Gastrocnemius medialis (tissue), 4 donors: ENCODE measurements around the gene MINDY1. TPM values are rescaled to one million over a fixed set of nuclear protein-coding genes. Genes with fewer than 3 reads are reported as not detected.

Source experiments
- ATAC-seq, 2 donors: fragments of 150-250 bp; one replicate each; pipeline ENCODE4 v1.9.1; 2016
- DNase-seq, 2 donors: peaks; one replicate each; pipeline ENCODE4 v3.0.0-alpha.2; 2019
- H3K27ac ChIP-seq, 4 donors: fragments of 200-600 bp; sonication (generic); 1 replicate in 1 of 4; 2 replicates in 3 of 4; pipeline ENCODE4 v1.5.1; 2016 to 2018; ENCODE audit warnings: mild to moderate bottlenecking in 2 of 4, moderate library complexity in 1 of 4
- H3K27me3 ChIP-seq, 3 donors: fragments of 200-600 bp; sonication (generic) in 2 of 3; 1 replicate in 1 of 3; 2 replicates in 2 of 3; pipeline versions ENCODE4 v1.5.1 to v1.6.0; 2016 to 2019; ENCODE audit warnings: mild to moderate bottlenecking in 1 of 3, moderate library complexity in 1 of 3
- H3K36me3 ChIP-seq, 2 donors: fragments of 200-600 bp; sonication (generic) in 1 of 2; one replicate each; pipeline ENCODE4 v1.5.1; 2017 to 2018
- H3K4me1 ChIP-seq, 2 donors: fragments of 200-600 bp; sonication (generic) in 1 of 2; one replicate each; pipeline ENCODE4 v1.5.1; 2016 to 2017; ENCODE audit warnings: mild to moderate bottlenecking in 2 of 2
- H3K4me3 ChIP-seq, 4 donors: fragments of 200-600 bp; sonication (generic) in 3 of 4; 1 replicate in 1 of 4; 2 replicates in 3 of 4; pipeline ENCODE4 v1.5.1; 2016 to 2019; ENCODE audit warnings: mild to moderate bottlenecking in 2 of 4
- H3K9me3 ChIP-seq, 3 donors: fragments of 200-600 bp; sonication (generic) in 2 of 3; 1 replicate in 1 of 3; 2 replicates in 2 of 3; pipeline ENCODE4 v1.5.1; 2016 to 2019
- CTCF ChIP-seq, 5 experiments: fragments of 450-650 bp in 3 of 5; fragments of 200-600 bp in 2 of 5; sonication (generic) in 2 of 5; IDR thresholded peaks in 4 of 5; conservative IDR thresholded peaks in 1 of 5; 1 replicate in 4 of 5; 2 replicates in 1 of 5; pipeline ENCODE4 v1.5.1; 2016 to 2019; ENCODE audit warnings: antibody characterized with exemption in 5 of 5, mild to moderate bottlenecking in 3 of 5, moderate library complexity in 3 of 5
- POLR2A ChIP-seq, 2 donors: fragments of 450-650 bp; IDR thresholded peaks; one replicate each; pipeline ENCODE4 v1.6.1; 2017; ENCODE audit warnings: antibody characterized with exemption in 2 of 2, mild to moderate bottlenecking in 2 of 2, moderate library complexity in 2 of 2
- in situ Hi-C, 4 donors: fragments of 200-750 bp; cut with MboI; loops; one replicate each; pipeline versions ENCODE4 v1.15.0 to v1.8.0; 2017; ENCODE audit warnings: low sequenced_read_pairs in 4 of 4
- intact Hi-C: fragments of 100-400 bp; cut with DNase I; formaldehyde crosslinking; loops from one replicate; pipeline ENCODE4 v1.15.1; 2023; ENCODE audit warnings: low total_unique reads
- total RNA-seq, 4 donors: library from RNA; depleted of rRNA; stranded (reverse); fragments of >200 nt; gene quantifications; one replicate each; pipeline versions ENCODE4 v1.1.0 to v1.2.3, GENCODE V29; 2016

Gene MINDY1
- total RNA-seq, 4 donors from 2014 or later = 13.4 to 22.8 (median 19.7) TPM

GRCh38 chr1:150985179-150985825 is 21.4 kb downstream of the MINDY1 start:
- Histone ChIP-seq H3K27me3 (no peaks in the 10 kb centered on the region), H3K27ac (no peak overlapping the region), H3K9me3 (no peaks in the 10 kb centered on the region), H3K4me3 (no peak overlapping the region), H3K36me3 (no peaks in the 10 kb centered on the region), H3K4me1 (no peaks in the 10 kb centered on the region)
- intact Hi-C loops = no loop called here
- TF ChIP-seq CTCF (IDR thresholded peaks at IDR 0.05 in 4 of 5, conservative IDR thresholded peaks at IDR 0.05 in 1 of 5) (no peak), POLR2A (IDR thresholded peaks at IDR 0.05) (no peak)
- ATAC-seq (no peak), DNase-seq (no peak)
- in situ Hi-C loops = no loop called here

DNA sequence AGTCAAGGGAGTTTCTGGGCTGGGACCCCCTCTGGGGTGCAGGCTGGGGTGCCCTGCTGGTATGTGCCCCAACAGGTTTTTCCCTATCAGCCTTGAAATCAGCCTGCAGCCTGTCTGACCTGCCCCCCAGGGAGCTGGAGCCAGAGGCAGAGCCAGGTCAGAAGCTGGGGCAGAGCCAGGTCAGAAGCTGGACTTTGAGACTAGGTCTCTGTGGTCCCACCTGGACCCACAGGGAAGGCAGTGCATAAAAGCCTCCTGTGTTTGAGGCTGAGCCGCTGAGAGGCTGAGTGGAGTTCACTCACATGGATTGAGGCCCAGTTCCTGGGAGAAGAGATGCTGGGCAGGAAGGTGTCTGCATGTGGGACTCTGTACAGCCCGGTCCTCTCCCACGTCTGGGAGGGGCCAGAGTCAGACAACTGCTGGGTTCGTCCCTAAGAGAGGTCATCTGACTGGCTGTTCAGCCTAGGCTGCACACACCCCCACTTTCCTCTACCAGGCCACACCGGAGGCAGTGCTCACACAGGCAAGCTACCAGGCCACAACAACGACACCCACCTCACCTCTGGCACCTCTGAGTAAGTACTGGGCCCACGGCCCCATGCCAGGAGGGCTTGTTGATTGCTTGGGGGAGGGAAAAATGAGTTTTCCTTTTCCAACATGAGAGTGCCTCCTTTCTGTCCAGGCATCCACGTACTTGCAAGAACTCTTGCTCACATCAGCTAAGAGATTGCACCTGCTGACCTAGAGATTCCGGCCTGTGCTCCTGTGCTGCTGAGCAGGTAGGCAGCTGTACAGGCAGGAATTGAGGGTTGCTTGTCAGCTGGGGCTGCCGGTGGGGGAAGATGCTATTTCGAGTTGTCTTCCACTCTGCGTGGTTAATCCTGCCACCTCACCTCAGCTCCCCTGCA is 24.6 kb downstream of the MINDY1 start, which contains the start of gene ANXA9:
ANXA9 (plus strand) TSS at position 488 of the 908 bp plus-strand sequence. CDS start 814 bp downstream, outside the sequence.
- H3K27me3 ChIP-seq = no peaks in the 10 kb centered on the region
- in situ Hi-C loops = no loop called here

GRCh38 chr1:150981177-150981804 is 25.4 kb downstream of the MINDY1 start:
- H3K4me1 ChIP-seq = peaks cover 16 to 18% of the 10 kb centered on the region in 2 donors
- no peaks in the 10 kb centered on the region for H3K27me3 ChIP-seq
- intact Hi-C loops (no loop called here), in situ Hi-C loops (no loop called here)
- DNase-seq = no peak
- H3K36me3 ChIP-seq = no peaks in the 10 kb centered on the region
- no peaks in the 10 kb centered on the region for H3K9me3 ChIP-seq
- no peak for ATAC-seq
- no peak overlapping the region for H3K4me3 ChIP-seq
- H3K27ac ChIP-seq = no peak overlapping the region
- no peak for TF ChIP-seq CTCF (IDR thresholded peaks at IDR 0.05 in 4 of 5, conservative IDR thresholded peaks at IDR 0.05 in 1 of 5)

More for the DNA sequence above, 24.6 kb downstream of the MINDY1 start, which contains the start of gene ANXA9:
- H3K27ac ChIP-seq = no peak within 1 kb of the TSS
- no peaks in the 10 kb centered on the region for H3K36me3 ChIP-seq
- H3K4me1 ChIP-seq = peaks cover 13 to 15% of the 10 kb centered on the region in 2 donors
- no peak for DNase-seq
- TF ChIP-seq POLR2A (IDR thresholded peaks at IDR 0.05) = no peak
- no peak for ATAC-seq
- no peak within 1 kb of the TSS for H3K4me3 ChIP-seq
- H3K9me3 ChIP-seq = no peaks in the 10 kb centered on the region
- intact Hi-C loops = no loop called here

- peak; percentile 65 to 84 for DNase-seq
- Histone ChIP-seq H3K4me1 (peaks cover 18 to 20% of the 10 kb centered on the region in 2 donors), H3K27ac (peak overlapping the region; percentile 40 to 86 (median 47)), H3K9me3 (no peaks in the 10 kb centered on the region), H3K27me3 (no peaks in the 10 kb centered on the region), H3K4me3 (peak overlapping the region in 1 of 4 donors; percentile 19), H3K36me3 (no peaks in the 10 kb centered on the region)
- intact Hi-C loops (loop anchor here (1.0 to 5.0 kb wide), 4 partner anchors 16 to 352 kb away; partner anchors contain the start of genes ARNT, ENSA and GOLPH3L), in situ Hi-C loops (no loop called here)
- TF ChIP-seq CTCF (IDR thresholded peaks at IDR 0.05 in 4 of 5, conservative IDR thresholded peaks at IDR 0.05 in 1 of 5) = peak; percentile 96 to 99 (median 98)
- no peak for TF ChIP-seq POLR2A (IDR thresholded peaks at IDR 0.05)
- peak; percentile 45 to 55 for ATAC-seq
These were observed 27.3 kb downstream of the MINDY1 start for GRCh38 chr1:150979092-150980056.
